OCI-LY3 (cell line): Measurements from ENCODE around the gene ZDHHC13.

Experiments
- H2AFZ ChIP-seq: fragments of 200-600, 300-600 bp; shearing (Covaris generic); 2 replicates; pipeline ENCODE4 v1.6.0; 2014; ENCODE audit warnings: antibody characterized with exemption, low read depth, low read length
- H3K27ac ChIP-seq: fragments of 200-600, 300-600 bp; sonication (generic); 2 replicates; pipeline ENCODE4 v1.5.1; 2014; ENCODE audit warnings: mild to moderate bottlenecking, low read length, moderate library complexity, mixed read lengths
- H3K27me3 ChIP-seq: fragments of 200-600, 300-600 bp; sonication (generic); 2 replicates; pipeline ENCODE4 v1.6.1; 2014; ENCODE audit warnings: low read depth, low read length, mixed read lengths
- H3K36me3 ChIP-seq: fragments of 200-600, 300-600 bp; sonication (generic); replicated peaks from 2 replicates; pipeline ENCODE3; 2014; ENCODE audit warnings: low read depth, low read length, mixed read lengths
- H3K4me1 ChIP-seq: fragments of 300-600, 200-600 bp; sonication (generic); 2 replicates; pipeline ENCODE4 v1.6.1; 2014; ENCODE audit warnings: low read length, mixed read lengths
- H3K4me2 ChIP-seq: fragments of 200-600, 300-600 bp; sonication (generic); 2 replicates; pipeline ENCODE4 v1.6.1; 2014; ENCODE audit warnings: low read length, mixed read lengths
- H3K4me3 ChIP-seq: fragments of 300-600, 200-600 bp; sonication (generic); 2 replicates; pipeline ENCODE4 v1.5.1; 2014; ENCODE audit warnings: antibody characterized with exemption, mild to moderate bottlenecking, low read length, moderate library complexity
- H3K79me2 ChIP-seq: fragments of 300-600, 200-600 bp; shearing (Covaris generic); 2 replicates; pipeline ENCODE4 v1.6.1; 2014; ENCODE audit warnings: mild to moderate bottlenecking, low read length, mixed read lengths
- H3K9ac ChIP-seq: fragments of 300-600, 200-600 bp; shearing (Covaris generic); 2 replicates; pipeline ENCODE4 v1.6.0; 2014; ENCODE audit warnings: mild to moderate bottlenecking, low read length, moderate library complexity
- H3K9me3 ChIP-seq: fragments of 200-600, 300-600 bp; shearing (Covaris generic); 2 replicates; pipeline ENCODE4 v1.6.1; 2014; ENCODE audit warnings: low read length, mixed read lengths; ENCODE audit not compliant: insufficient read depth
- H4K20me1 ChIP-seq: fragments of 200-600, 300-600 bp; sonication (generic); 2 replicates; pipeline ENCODE4 v1.6.1; 2016; ENCODE audit warnings: low read length, mixed read lengths; ENCODE audit not compliant: insufficient read depth
- EZH2phosphoT487 ChIP-seq: fragments of 200-600 bp; shearing (Covaris generic); IDR thresholded peaks from 2 replicates; pipeline ENCODE4 v1.6.1; 2018; ENCODE audit warnings: antibody characterized with exemption, mixed run types, low read depth
- TF ChIP-seq, protein P1 (sequence below): fragments of 200-600, 300-600 bp; sonication (generic); IDR thresholded peaks from 2 replicates; pipeline ENCODE4 v1.5.1; 2014; ENCODE audit warnings: antibody characterized with exemption, low read length, low read depth

Gene ZDHHC13

DNA sequence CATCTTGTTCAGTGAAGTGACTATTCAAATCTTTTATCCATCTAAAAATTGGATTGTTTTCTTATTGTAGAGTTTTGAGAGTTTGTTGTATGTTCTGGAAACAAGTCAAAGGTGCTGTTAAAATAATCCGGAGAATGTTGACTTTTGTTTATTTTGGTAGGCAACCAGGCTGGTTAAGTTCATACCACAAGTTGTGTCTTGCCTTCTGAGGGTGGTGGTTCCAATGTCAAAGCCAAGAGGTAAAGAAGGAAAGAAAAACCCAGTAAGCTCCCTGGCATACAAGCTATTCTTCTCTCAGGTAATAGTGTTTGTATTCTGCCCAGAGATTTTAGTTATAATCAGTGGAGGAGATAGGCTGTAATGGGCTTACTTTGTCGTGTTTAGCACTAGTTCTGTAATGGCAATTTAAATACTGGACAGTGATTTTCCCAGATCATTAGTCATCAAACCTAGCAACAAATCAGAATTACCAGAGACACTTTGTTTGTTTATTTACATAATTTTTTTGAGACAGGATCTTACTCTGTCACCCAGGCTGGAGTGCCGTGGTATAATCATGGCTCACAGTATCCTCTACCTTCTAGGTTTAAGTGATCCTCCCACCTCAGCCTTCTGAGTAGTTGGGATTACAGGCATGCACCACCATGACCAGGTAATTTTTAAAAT, 99.9 kb downstream of the ZDHHC13 start:
- no peak overlapping the region for H2AFZ ChIP-seq
- H3K4me3 ChIP-seq, result no peak overlapping the region
- no peaks in the 10 kb centered on the region for H3K79me2 ChIP-seq

DNA sequence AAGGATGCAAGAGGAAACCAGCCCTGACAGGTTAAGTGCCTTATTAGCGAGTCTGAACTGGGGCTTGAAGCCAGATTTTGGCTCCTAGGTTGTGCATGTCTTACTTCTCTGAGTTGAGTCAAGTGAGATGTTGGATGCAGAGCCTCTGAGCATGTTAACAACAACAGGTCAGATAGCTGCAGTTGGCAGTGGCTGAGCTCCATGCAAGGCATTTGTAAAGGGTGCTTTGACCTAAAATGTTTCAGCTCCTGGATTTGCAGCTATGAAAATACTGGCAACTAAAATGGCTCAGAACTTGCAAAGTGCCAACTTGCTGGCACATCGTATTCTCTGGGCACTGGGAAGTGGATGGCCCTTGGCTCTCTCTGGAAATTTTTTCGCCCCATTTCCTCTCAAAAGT, 101.2 kb downstream of the ZDHHC13 start:
- Histone ChIP-seq H3K4me1 (no peaks in the 10 kb centered on the region), H4K20me1 (no peaks in the 10 kb centered on the region), H2AFZ (no peak overlapping the region), H3K27me3 (peaks cover 17% of the 10 kb centered on the region), H3K4me2 (no peak overlapping the region), H3K4me3 (no peak overlapping the region), H3K9ac (no peak overlapping the region), H3K79me2 (no peaks in the 10 kb centered on the region), H3K27ac (no peak overlapping the region), H3K9me3 (no peaks in the 10 kb centered on the region), H3K36me3 (peaks cover 12% of the 10 kb centered on the region)
- TF ChIP-seq, protein P1, sequence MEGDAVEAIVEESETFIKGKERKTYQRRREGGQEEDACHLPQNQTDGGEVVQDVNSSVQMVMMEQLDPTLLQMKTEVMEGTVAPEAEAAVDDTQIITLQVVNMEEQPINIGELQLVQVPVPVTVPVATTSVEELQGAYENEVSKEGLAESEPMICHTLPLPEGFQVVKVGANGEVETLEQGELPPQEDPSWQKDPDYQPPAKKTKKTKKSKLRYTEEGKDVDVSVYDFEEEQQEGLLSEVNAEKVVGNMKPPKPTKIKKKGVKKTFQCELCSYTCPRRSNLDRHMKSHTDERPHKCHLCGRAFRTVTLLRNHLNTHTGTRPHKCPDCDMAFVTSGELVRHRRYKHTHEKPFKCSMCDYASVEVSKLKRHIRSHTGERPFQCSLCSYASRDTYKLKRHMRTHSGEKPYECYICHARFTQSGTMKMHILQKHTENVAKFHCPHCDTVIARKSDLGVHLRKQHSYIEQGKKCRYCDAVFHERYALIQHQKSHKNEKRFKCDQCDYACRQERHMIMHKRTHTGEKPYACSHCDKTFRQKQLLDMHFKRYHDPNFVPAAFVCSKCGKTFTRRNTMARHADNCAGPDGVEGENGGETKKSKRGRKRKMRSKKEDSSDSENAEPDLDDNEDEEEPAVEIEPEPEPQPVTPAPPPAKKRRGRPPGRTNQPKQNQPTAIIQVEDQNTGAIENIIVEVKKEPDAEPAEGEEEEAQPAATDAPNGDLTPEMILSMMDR, result no peak
- no peak for TF ChIP-seq EZH2phosphoT487

More for the DNA sequence above, 99.9 kb downstream of the ZDHHC13 start:
- H3K36me3 ChIP-seq, result no peaks in the 10 kb centered on the region
- H3K4me2 ChIP-seq, result no peak overlapping the region
- H3K4me1 ChIP-seq, result no peaks in the 10 kb centered on the region
- H4K20me1 ChIP-seq, result no peaks in the 10 kb centered on the region
- TF ChIP-seq EZH2phosphoT487, result no peak
- TF ChIP-seq, protein P1, result no peak
- H3K9ac ChIP-seq, result no peak overlapping the region
- peaks cover 22% of the 10 kb centered on the region for H3K27me3 ChIP-seq
- H3K27ac ChIP-seq, result no peak overlapping the region
- H3K9me3 ChIP-seq, result no peaks in the 10 kb centered on the region

DNA sequence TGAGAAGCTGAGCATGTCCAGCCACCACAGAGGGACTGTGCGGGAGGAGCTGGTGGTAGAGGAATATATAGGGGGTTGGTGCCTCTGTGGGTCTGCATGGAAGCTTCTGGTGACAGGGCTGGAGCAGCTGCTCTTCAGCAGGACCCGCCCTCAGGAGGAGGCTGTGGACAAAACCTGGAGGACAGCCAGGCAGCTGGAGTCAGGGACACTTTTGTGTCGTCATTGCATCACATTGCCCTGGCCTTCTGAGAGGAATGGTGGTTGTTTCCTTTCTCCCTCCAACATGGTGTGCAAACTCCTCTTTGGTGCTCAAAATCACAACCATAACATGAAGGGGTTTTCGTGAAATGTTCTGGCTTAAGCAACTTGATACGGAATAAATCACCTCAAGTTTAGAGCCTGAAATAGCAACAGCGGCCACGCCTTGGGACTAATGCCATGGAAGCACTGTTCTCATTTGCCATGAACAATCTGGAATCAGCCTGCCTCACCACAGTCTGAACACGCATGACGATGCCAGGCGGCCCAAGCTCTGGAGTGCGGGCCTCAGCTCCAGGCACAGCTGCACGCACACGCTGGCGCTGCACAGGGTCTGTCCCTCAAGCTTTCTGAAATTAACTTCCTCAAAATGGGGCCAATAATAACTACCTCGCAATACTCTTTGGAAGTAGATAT, 102.0 kb downstream of the ZDHHC13 start:
- no peaks in the 10 kb centered on the region for H3K4me1 ChIP-seq
- no peak overlapping the region for H3K4me3 ChIP-seq
- no peaks in the 10 kb centered on the region for H3K9me3 ChIP-seq
- H3K27me3 ChIP-seq, result peaks cover 10% of the 10 kb centered on the region
- H3K4me2 ChIP-seq, result no peak overlapping the region
- H3K36me3 ChIP-seq, result peaks cover 18% of the 10 kb centered on the region
- H3K79me2 ChIP-seq, result no peaks in the 10 kb centered on the region
- TF ChIP-seq, protein P1, result no peak
- no peak for TF ChIP-seq EZH2phosphoT487
- H2AFZ ChIP-seq, result no peak overlapping the region
- H3K27ac ChIP-seq, result no peak overlapping the region
- H3K9ac ChIP-seq, result no peak overlapping the region
- H4K20me1 ChIP-seq, result no peaks in the 10 kb centered on the region

DNA sequence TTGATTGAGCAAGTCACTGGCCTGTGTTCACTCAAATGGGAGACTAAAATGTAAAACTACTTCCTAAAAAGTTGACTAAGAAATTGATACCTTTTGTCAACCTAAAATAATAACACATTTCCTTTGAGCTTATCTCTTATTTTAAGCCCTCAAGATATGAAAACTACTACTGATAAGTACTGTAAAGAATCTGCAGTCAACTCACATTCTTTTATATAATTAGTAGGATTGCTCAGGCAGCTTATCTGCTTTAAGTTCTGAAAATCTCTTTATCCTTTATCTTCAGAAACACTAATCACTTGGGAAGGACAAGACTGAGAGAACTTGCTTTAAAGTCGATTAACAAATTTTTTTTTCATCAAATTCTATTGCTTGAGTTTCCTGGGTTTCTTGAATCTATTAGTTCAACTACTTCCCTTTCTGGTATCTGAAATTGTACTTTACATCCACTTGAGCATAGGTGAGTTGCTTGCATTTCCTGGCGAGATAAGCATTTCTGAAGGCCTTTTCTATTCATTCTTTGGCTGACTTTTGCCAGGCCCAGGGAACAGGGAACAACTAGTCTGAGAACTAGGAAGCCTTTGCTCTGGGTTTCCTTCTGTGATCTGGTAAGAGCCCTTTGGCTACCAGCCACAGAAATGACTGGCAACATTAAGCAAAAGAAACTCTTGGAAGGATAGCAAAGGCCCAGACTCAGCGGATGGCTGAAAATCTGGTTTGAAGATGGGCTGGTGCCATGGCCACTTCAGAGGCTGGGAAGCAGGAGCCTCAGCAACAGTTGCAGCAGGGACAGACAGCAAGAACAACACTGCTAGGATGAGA, 104.1 kb downstream of the ZDHHC13 start:
- Histone ChIP-seq H3K9ac (no peak overlapping the region), H3K27me3 (no peaks in the 10 kb centered on the region), H3K4me1 (no peaks in the 10 kb centered on the region), H3K27ac (no peak overlapping the region), H3K36me3 (peaks cover 39% of the 10 kb centered on the region), H3K4me3 (no peak overlapping the region), H4K20me1 (no peaks in the 10 kb centered on the region), H3K79me2 (no peaks in the 10 kb centered on the region), H3K9me3 (no peaks in the 10 kb centered on the region), H2AFZ (no peak overlapping the region), H3K4me2 (no peak overlapping the region)
- TF ChIP-seq, protein P1, result no peak
- TF ChIP-seq EZH2phosphoT487, result no peak
